CD4-positive, alpha-beta T cell treated with Interferon gamma for 1 hour (primary cell): Measurements from ENCODE around the gene CAPN14.

ENCODE experiments used
- DNase-seq: peaks from one replicate; pipeline ENCODE4 v3.0.0-alpha.2; 2020

Gene CAPN14

GRCh38 chr2:31222071-31222470 is 4.8 kb upstream of the CAPN14 start:
- DNase-seq, result no peak

- no peak for DNase-seq
These were observed 4.2 kb upstream of the CAPN14 start for GRCh38 chr2:31221544-31221943.

GRCh38 chr2:31219131-31219969 is 2.0 kb upstream of the CAPN14 start:
- peak; percentile 48 for DNase-seq

- DNase-seq, result no peak
These were observed 581 bp downstream of the CAPN14 start for GRCh38 chr2:31216734-31217133.

- no peak for DNase-seq
These were observed 2.8 kb downstream of the CAPN14 start for GRCh38 chr2:31214444-31214915.

- no peak for DNase-seq
These were observed 3.5 kb downstream of the CAPN14 start for GRCh38 chr2:31213601-31214443.

- no peak for DNase-seq
These were observed 4.4 kb downstream of the CAPN14 start for GRCh38 chr2:31212659-31213600.

- DNase-seq, result no peak
These were observed 9.1 kb downstream of the CAPN14 start for GRCh38 chr2:31208240-31208639.

GRCh38 chr2:31207790-31208189 is 9.5 kb downstream of the CAPN14 start:
- DNase-seq, result no peak

GRCh38 chr2:31205613-31206012 is 11.7 kb downstream of the CAPN14 start:
- DNase-seq, result no peak

- no peak for DNase-seq
These were observed 12.1 kb downstream of the CAPN14 start for GRCh38 chr2:31205186-31205585.

- no peak for DNase-seq
These were observed 12.5 kb downstream of the CAPN14 start for GRCh38 chr2:31204783-31205182.

GRCh38 chr2:31203916-31204315 is 13.4 kb downstream of the CAPN14 start:
- DNase-seq, result no peak

- no peak for DNase-seq
These were observed 14.5 kb downstream of the CAPN14 start for GRCh38 chr2:31202833-31203232.

GRCh38 chr2:31202041-31202440 is 15.3 kb downstream of the CAPN14 start:
- DNase-seq, result no peak

- DNase-seq, result no peak
These were observed 16.3 kb downstream of the CAPN14 start for GRCh38 chr2:31200972-31201371.

- DNase-seq, result no peak
These were observed 18.1 kb downstream of the CAPN14 start for GRCh38 chr2:31199206-31199605.

- DNase-seq, result no peak
These were observed 19.6 kb downstream of the CAPN14 start for GRCh38 chr2:31197669-31198068.

GRCh38 chr2:31197166-31197565 is 20.1 kb downstream of the CAPN14 start:
- no peak for DNase-seq

GRCh38 chr2:31196622-31197021 is 20.7 kb downstream of the CAPN14 start:
- no peak for DNase-seq

- no peak for DNase-seq
These were observed 23.5 kb downstream of the CAPN14 start for GRCh38 chr2:31193806-31194205.

GRCh38 chr2:31192851-31193392 is 24.4 kb downstream of the CAPN14 start:
- no peak for DNase-seq
